K562 (cell line): Measurements from ENCODE around the gene FAM199X. TPM values are rescaled to one million over a fixed set of nuclear protein-coding genes. Genes with fewer than 3 reads are reported as not detected.
A peak's percentile ranks its signal among the peaks of the same experiment; 100 is the strongest.

Experiments used
- CHD7 ChIP-seq: fragments of 200-600 bp; sonication (generic); IDR thresholded peaks from one replicate; pipeline ENCODE4 v1.6.1; 2012; ENCODE audit warnings: mild to moderate bottlenecking, low read depth, low read length, inconsistent platforms
- POLR2B ChIP-seq: fragments of 450-650 bp; IDR thresholded peaks from 2 replicates; pipeline ENCODE4 v1.6.1; 2018; ENCODE audit warnings: low read depth; ENCODE audit not compliant: partially characterized antibody
- REST ChIP-seq, 2 experiments: fragments of 450-650 bp; formaldehyde crosslinking in 1 of 2; IDR thresholded peaks; 2 replicates each; pipeline versions ENCODE4 v1.4.0 to v1.6.1; 2014 to 2020; ENCODE audit warnings: mild to moderate bottlenecking in 2 of 2, borderline replicate concordance in 1 of 2, low read depth in 1 of 2
- ZNF197 ChIP-seq: fragments of 200-800 bp; sonication (Bioruptor generic); IDR thresholded peaks from 2 replicates; pipeline ENCODE4 v1.6.1; 2016; ENCODE audit warnings: low read depth, missing genetic modification characterization, missing compliant biosample characterization
- polyA plus RNA-seq, 8 experiments: library from polyadenylated mRNA; depleted of rRNA in 4 of 8; stranded (reverse) in 5 of 8; unstranded in 3 of 8; fragments of >200 nt; fragmentation: Nextera tagmentation in 2 of 8; fragmentation: Illumina TruSeq in 1 of 8; extraction: Ambion mirVana in 2 of 8; extraction: Trizol in 1 of 8; gene quantifications; 2 replicates each; pipeline versions ENCODE4 v1.2.1 to v1.2.3, GENCODE V29; 2011 to 2014; ENCODE audit warnings: inconsistent platforms in 1 of 8, missing spikeins in 1 of 8
- total RNA-seq, 7 experiments: library from RNA; depleted of rRNA in 6 of 7; stranded (reverse); fragments of >200 nt in 6 of 7; fragmentation: Illumina TruSeq in 2 of 7; extraction: Trizol in 2 of 7; gene quantifications; 2 replicates each; pipeline versions ENCODE4 v1.2.1 to v1.2.3, GENCODE V29; 2011 to 2021; ENCODE audit warnings: low replicate concordance in 1 of 7

FAM199X gene
- total and polyA plus RNA-seq, 9 of the 15 experiments (the other 6 are each of a cell fraction or from before 2014, with no cell fraction given): 4.6 to 22.2 (median 13.7) TPM

- peak; percentile 18; the same call in 1 of the 2 replicates for TF ChIP-seq REST (IDR thresholded peaks at IDR 0.05; ENCODE audit: borderline replicate concordance)
- TF ChIP-seq REST (CRISPR knock-in tag; IDR thresholded peaks at IDR 0.05; ENCODE audit: low read depth): 0 out of 2 replicates have a peak, but pooled peaks have one; percentile 16
- no peak for TF ChIP-seq ZNF197 (CRISPR knock-in tag)
- peak; percentile 35 for TF ChIP-seq POLR2B
- TF ChIP-seq CHD7: no peak
Observed at GRCh38 chrX:104165894-104166734, at the start of gene FAM199X (continued).
